Kidney tubule cell (primary cell): ENCODE measurements around the gene SERTAD2.

ENCODE experiments used
- DNase-seq: peaks from one replicate; pipeline ENCODE4 v3.0.0-alpha.2; 2018; ENCODE audit warnings: low spot score

The SERTAD2 gene

GRCh38 chr2:64581777-64582539, 71.8 kb downstream of the SERTAD2 start:
- no peak for DNase-seq
